CD14-positive monocyte (primary cell): ENCODE data around the gene TMEM109. TPM values are rescaled to one million over a fixed set of nuclear protein-coding genes. Genes with fewer than 3 reads are reported as not detected.

Source experiments
- DNase-seq, 3 donors: peaks; one replicate each; pipeline ENCODE4 v3.0.0-alpha.2; 2011 to 2022
- H2AFZ ChIP-seq: 2 replicates; pipeline ENCODE4 v1.6.0; 2012; ENCODE audit warnings: mild to moderate bottlenecking, low read depth, low read length, inconsistent platforms; ENCODE audit not compliant: insufficient read depth, poor library complexity, severe bottlenecking
- H3K27ac ChIP-seq, 2 donors: 1 replicate in 1 of 2; 2 replicates in 1 of 2; pipeline ENCODE4 v1.5.1; 2012 to 2013; ENCODE audit warnings: low read length in 2 of 2, control low read depth in 1 of 2, inconsistent platforms in 1 of 2, low read depth in 1 of 2, mild to moderate bottlenecking in 1 of 2
- H3K27me3 ChIP-seq, 2 donors: one replicate each; pipeline versions ENCODE4 v1.6.0 to v1.6.1; 2011 to 2013; ENCODE audit warnings: low read length in 2 of 2; ENCODE audit not compliant: control insufficient read depth in 2 of 2, insufficient read depth in 2 of 2
- H3K36me3 ChIP-seq, 2 donors: replicated peaks in 1 of 2; 1 replicate in 1 of 2; 2 replicates in 1 of 2; pipeline versions ENCODE4 v1.5.1 to v1.6.1; 2012 to 2013; ENCODE audit warnings: low read length in 2 of 2, control low read depth in 1 of 2, inconsistent platforms in 1 of 2, mild to moderate bottlenecking in 1 of 2; ENCODE audit not compliant: insufficient read depth in 2 of 2, control insufficient read depth in 1 of 2
- H3K4me1 ChIP-seq, 2 donors: 1 replicate in 1 of 2; 2 replicates in 1 of 2; pipeline versions ENCODE4 v1.5.1 to v1.6.1; 2012 to 2013; ENCODE audit warnings: low read length in 2 of 2, control low read depth in 1 of 2, inconsistent platforms in 1 of 2, mild to moderate bottlenecking in 1 of 2, moderate library complexity in 1 of 2; ENCODE audit not compliant: insufficient read depth in 2 of 2, control insufficient read depth in 1 of 2
- H3K4me2 ChIP-seq: replicated peaks from 2 replicates; pipeline ENCODE3; 2012; ENCODE audit warnings: low read length, moderate library complexity, mild to moderate bottlenecking; ENCODE audit not compliant: poor library complexity, severe bottlenecking; ENCODE audit errors: extremely low read depth
- H3K4me3 ChIP-seq, 3 experiments: fragments of 200-600 bp in 1 of 3; sonication (generic) in 1 of 3; replicated peaks in 1 of 3; 1 replicate in 2 of 3; 2 replicates in 1 of 3; pipeline ENCODE4 v1.5.1; 2011 to 2013; ENCODE audit warnings: low read length in 3 of 3, mild to moderate bottlenecking in 3 of 3, control low read depth in 2 of 3, low read depth in 2 of 3, inconsistent platforms in 1 of 3, moderate library complexity in 1 of 3
- H3K79me2 ChIP-seq: 2 replicates; pipeline ENCODE4 v1.6.0; 2012; ENCODE audit warnings: mild to moderate bottlenecking, control low read depth, inconsistent platforms, low read length, moderate library complexity; ENCODE audit not compliant: insufficient read depth
- H3K9ac ChIP-seq: 2 replicates; pipeline ENCODE4 v1.6.0; 2017; ENCODE audit warnings: low read length, mild to moderate bottlenecking; ENCODE audit not compliant: insufficient read depth, poor library complexity, severe bottlenecking
- H3K9me3 ChIP-seq, 2 donors: replicated peaks in 1 of 2; 1 replicate in 1 of 2; 2 replicates in 1 of 2; pipeline versions ENCODE4 v1.5.1 to v1.6.1; 2012 to 2013; ENCODE audit warnings: low read length in 2 of 2, control low read depth in 1 of 2; ENCODE audit not compliant: control insufficient read depth in 1 of 2, insufficient read depth in 1 of 2
- H4K20me1 ChIP-seq: 2 replicates; pipeline ENCODE4 v1.6.0; 2012; ENCODE audit warnings: mild to moderate bottlenecking, low read length, control low read depth, moderate library complexity; ENCODE audit not compliant: insufficient read depth
- H3K27ac Mint-ChIP-seq, 7 donors: one replicate each; pipeline ENCODE4 v1.8.0; 2020; ENCODE audit warnings: mild to moderate bottlenecking in 7 of 7, mixed read lengths in 7 of 7, moderate library complexity in 6 of 7, inconsistent platforms in 2 of 7
- H3K27me3 Mint-ChIP-seq, 3 donors: one replicate each; pipeline ENCODE4 v1.8.0; 2021 to 2022; ENCODE audit warnings: low read depth in 3 of 3, mild to moderate bottlenecking in 3 of 3, mixed read lengths in 3 of 3, moderate library complexity in 3 of 3, inconsistent platforms in 1 of 3
- H3K36me3 Mint-ChIP-seq, 2 donors: one replicate each; pipeline ENCODE4 v1.8.0; 2020; ENCODE audit warnings: mixed read lengths in 2 of 2, inconsistent platforms in 1 of 2, mild to moderate bottlenecking in 1 of 2
- H3K4me1 Mint-ChIP-seq: one replicate; pipeline ENCODE4 v1.8.0; 2020; ENCODE audit warnings: mild to moderate bottlenecking, mixed read lengths
- H3K4me3 Mint-ChIP-seq, 2 donors: one replicate each; pipeline ENCODE4 v1.8.0; 2020; ENCODE audit warnings: mild to moderate bottlenecking in 2 of 2, mixed read lengths in 2 of 2, moderate library complexity in 1 of 2
- H3K9me3 Mint-ChIP-seq, 7 donors: one replicate each; pipeline ENCODE4 v1.8.0; 2020 to 2022; ENCODE audit warnings: mixed read lengths in 7 of 7, mild to moderate bottlenecking in 6 of 7, moderate library complexity in 6 of 7, inconsistent platforms in 2 of 7
- CTCF ChIP-seq: fragments of 200-600 bp; IDR thresholded peaks from one replicate; pipeline ENCODE4 v1.8.0; 2022; ENCODE audit warnings: antibody characterized with exemption, mild to moderate bottlenecking
- WGBS: methylation state at CpG from one replicate; pipeline ENCODE4 v1.1.5; 2013; ENCODE audit warnings: missing lambda C conversion rate; ENCODE audit not compliant: insufficient coverage; 5-methylcytosine and 5-hydroxymethylcytosine counted together
- intact Hi-C, 2 donors: fragments of 100-400 bp; cut with micrococcal nuclease; formaldehyde crosslinking; loops; one replicate each; pipeline versions ENCODE4 v1.15.0 to v1.15.1; 2023
- polyA plus RNA-seq, 3 donors: library from polyadenylated mRNA; depleted of rRNA in 1 of 3; unstranded in 2 of 3; stranded (reverse) in 1 of 3; fragments of 300-500 nt in 2 of 3; fragments of >200 nt in 1 of 3; fragmentation: Illumina TruSeq in 2 of 3; gene quantifications; 1 replicate in 2 of 3; 2 replicates in 1 of 3; pipeline ENCODE4 v1.2.3, GENCODE V29; 2012 to 2021

The TMEM109 gene
- polyA plus RNA-seq, 3 donors: 22.7 to 112 (median 110) TPM

- Histone ChIP-seq H3K4me3 (no peak overlapping the region), H3K27ac (no peak overlapping the region), H3K9ac (no peak overlapping the region), H4K20me1 (no peaks in the 10 kb centered on the region), H3K9me3 (no peaks in the 10 kb centered on the region), H3K4me1 (peaks cover 11 to 15% of the 10 kb centered on the region in 2 donors), H3K4me2 (no peak overlapping the region), H3K36me3 (peaks cover 2 to 4% of the 10 kb centered on the region in 2 donors), H3K27me3 (no peaks in the 10 kb centered on the region), H2AFZ (no peak overlapping the region), H3K79me2 (no peaks in the 10 kb centered on the region)
- no peaks in the 10 kb centered on the region for H3K9me3 Mint-ChIP-seq
- DNase-seq: peak in 2 of 3 donors; percentile 16 to 23
- TF ChIP-seq CTCF: no peak
- H3K36me3 Mint-ChIP-seq: peaks cover 0 to 6% of the 10 kb centered on the region in 2 donors
- H3K27me3 Mint-ChIP-seq: peaks cover 0 to 3% (median 2%) of the 10 kb centered on the region in 3 donors
- peaks cover 12% of the 10 kb centered on the region for H3K4me1 Mint-ChIP-seq
- H3K27ac Mint-ChIP-seq: peak overlapping the region in 1 of 7 donors; percentile 84
- intact Hi-C loops: no loop called here
- 67% methylated on average over 15 of the region's 16 CpGs for WGBS
- peak overlapping the region in 1 of 2 donors; percentile 48 for H3K4me3 Mint-ChIP-seq
Observed at GRCh38 chr11:60872961-60873524, 40.9 kb upstream of the TMEM109 start.

DNA sequence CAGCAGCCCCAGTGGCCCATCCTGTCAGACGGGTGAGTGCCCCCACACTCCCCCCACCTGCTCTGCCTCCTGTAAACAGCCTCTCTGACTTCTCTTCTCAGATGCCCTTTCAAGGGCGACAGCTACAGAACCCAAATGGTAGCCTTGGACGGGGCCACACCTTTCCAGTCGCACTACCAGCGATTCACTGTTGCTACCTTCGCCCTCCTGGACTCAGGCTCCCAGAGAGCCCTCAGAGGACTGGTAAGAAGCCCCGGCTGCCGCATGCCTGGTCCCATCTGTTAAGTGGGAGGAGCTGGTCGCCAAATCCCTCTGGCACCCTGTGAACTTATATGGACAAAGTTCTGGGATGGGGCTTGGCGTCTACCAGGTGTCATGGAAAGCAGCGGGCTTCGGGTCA is 40.4 kb upstream of the TMEM109 start:
- Mint-ChIP-seq H3K9me3 (no peaks in the 10 kb centered on the region), H3K4me3 (no peak overlapping the region), H3K27me3 (peaks cover 0 to 3% (median 2%) of the 10 kb centered on the region in 3 donors), H3K27ac (peak overlapping the region in 1 of 7 donors; percentile 27), H3K4me1 (peaks cover 12% of the 10 kb centered on the region), H3K36me3 (peaks cover 3 to 9% of the 10 kb centered on the region in 2 donors)
- no peaks in the 10 kb centered on the region for H3K27me3 ChIP-seq
- intact Hi-C loops: no loop called here
- TF ChIP-seq CTCF: no peak
- H3K4me1 ChIP-seq: peaks cover 11 to 15% of the 10 kb centered on the region in 2 donors
- no peaks in the 10 kb centered on the region for H4K20me1 ChIP-seq
- H3K27ac ChIP-seq: no peak overlapping the region
- no peak overlapping the region for H3K4me3 ChIP-seq
- peaks cover 2 to 9% of the 10 kb centered on the region in 2 donors for H3K36me3 ChIP-seq
- no peak overlapping the region for H2AFZ ChIP-seq
- H3K9ac ChIP-seq: no peak overlapping the region
- no peak for DNase-seq
- H3K4me2 ChIP-seq: no peak overlapping the region
- WGBS: 90% methylated on average over 5 of the region's 12 CpGs
- no peaks in the 10 kb centered on the region for H3K9me3 ChIP-seq
- no peaks in the 10 kb centered on the region for H3K79me2 ChIP-seq
